ENCODE data around the gene TRIM44. TPM values are rescaled to one million over a fixed set of nuclear protein-coding genes. Genes with fewer than 3 reads are reported as not detected.

The TRIM44 gene
- 42.3 TPM for total RNA-seq
- long read RNA-seq, full-length matches to known transcripts = 123 of 133 reads
- long read RNA-seq, partial matches to known transcripts = 1 of 133 reads
- long read RNA-seq, other reads (novel, unspliced or antisense) = 9 of 133 reads

- Histone ChIP-seq H3K27ac (replicated peaks) (peak within 1 kb of the TSS; percentile 95), H3K9me3 (replicated peaks) (peaks cover 43% of the 10 kb centered on the region), H3K27me3 (ENCODE audit: low read depth) (no peaks in the 10 kb centered on the region), H3K4me3 (peak within 1 kb of the TSS; percentile 79), H3K4me1 (peaks cover 36% of the 10 kb centered on the region), H3K36me3 (peaks cover 14% of the 10 kb centered on the region)
- intact Hi-C loops (cut with micrococcal nuclease) = no loop called here
- TF ChIP-seq CTCF (IDR thresholded peaks at IDR 0.05; ENCODE audit: borderline replicate concordance) = no peak
- peak; percentile 87 for DNase-seq
Measured at GRCh38 chr11:35662649-35663407, at the start of gene TRIM44. Gene TRIM44 (plus strand): TSS chr11:35662775. CDS start chr11:35663112, 337 bp downstream.

- Histone ChIP-seq H3K4me1 (peaks cover 27% of the 10 kb centered on the region), H3K27ac (replicated peaks) (no peak overlapping the region), H3K36me3 (no peaks in the 10 kb centered on the region), H3K27me3 (ENCODE audit: low read depth) (peaks cover 73% of the 10 kb centered on the region), H3K4me3 (no peak overlapping the region), H3K9me3 (replicated peaks) (no peaks in the 10 kb centered on the region)
- no peak for TF ChIP-seq CTCF (IDR thresholded peaks at IDR 0.05; ENCODE audit: borderline replicate concordance)
- intact Hi-C loops (cut with micrococcal nuclease) = loop anchor here (2.0 kb wide), 1 partner anchor 516 kb away; no protein-coding TSS in a partner anchor
- DNase-seq = no peak
Measured at GRCh38 chr11:35614939-35615569, 47.5 kb upstream of the TRIM44 start.

- Histone ChIP-seq H3K4me3 (no peak overlapping the region), H3K9me3 (replicated peaks) (no peaks in the 10 kb centered on the region), H3K36me3 (no peaks in the 10 kb centered on the region), H3K27ac (replicated peaks) (no peak overlapping the region), H3K4me1 (peaks cover 38% of the 10 kb centered on the region), H3K27me3 (ENCODE audit: low read depth) (peaks cover 73% of the 10 kb centered on the region)
- peak; percentile 79 for TF ChIP-seq CTCF (IDR thresholded peaks at IDR 0.05; ENCODE audit: borderline replicate concordance)
- DNase-seq = no peak
- intact Hi-C loops (cut with micrococcal nuclease) = loop anchor here (2.0 kb wide), 1 partner anchor 515 kb away; no protein-coding TSS in a partner anchor
Measured at GRCh38 chr11:35615921-35616900, 46.4 kb upstream of the TRIM44 start.

GRCh38 chr11:35617316-35617686 lies 45.3 kb upstream of the TRIM44 start:
- Histone ChIP-seq H3K27ac (replicated peaks) (peak overlapping the region; percentile 83), H3K4me1 (peaks cover 49% of the 10 kb centered on the region), H3K9me3 (replicated peaks) (no peaks in the 10 kb centered on the region), H3K27me3 (ENCODE audit: low read depth) (peaks cover 72% of the 10 kb centered on the region), H3K4me3 (peak overlapping the region; percentile 80), H3K36me3 (no peaks in the 10 kb centered on the region)
- DNase-seq = no peak
- intact Hi-C loops (cut with micrococcal nuclease) = no loop called here
- no peak for TF ChIP-seq CTCF (IDR thresholded peaks at IDR 0.05; ENCODE audit: borderline replicate concordance)
